Body of pancreas (tissue), 4 donors: Measurements from ENCODE around the gene SH2D4B. TPM values are rescaled to one million over a fixed set of nuclear protein-coding genes. Genes with fewer than 3 reads are reported as not detected.

ENCODE experiments used
- ATAC-seq: fragments of 150-250 bp; one replicate; pipeline ENCODE4 v1.9.1; 2016
- DNase-seq, 4 donors: peaks; one replicate each; pipeline ENCODE4 v3.0.0-alpha.2; 2019
- H3K27ac ChIP-seq, 4 donors: fragments of 200-600 bp; sonication (generic); 1 replicate in 3 of 4; 2 replicates in 1 of 4; pipeline versions ENCODE4 v1.5.1 to v1.6.1; 2016 to 2019; ENCODE audit warnings: mild to moderate bottlenecking in 1 of 4, mixed read lengths in 1 of 4, moderate library complexity in 1 of 4
- H3K27me3 ChIP-seq, 2 donors: fragments of 200-600 bp; sonication (generic); one replicate each; pipeline ENCODE4 v1.6.0; 2016; ENCODE audit warnings: mild to moderate bottlenecking in 1 of 2
- H3K36me3 ChIP-seq, 2 donors: fragments of 200-600 bp; sonication (generic); replicated peaks in 1 of 2; 2 replicates each; pipeline ENCODE4 v1.5.1; 2016; ENCODE audit warnings: low read depth in 2 of 2; ENCODE audit not compliant: insufficient read depth in 1 of 2
- H3K4me1 ChIP-seq: fragments of 200-600 bp; sonication (generic); one replicate; pipeline ENCODE4 v1.6.0; 2016
- H3K4me3 ChIP-seq, 2 donors: fragments of 200-600 bp; sonication (generic); 1 replicate in 1 of 2; 2 replicates in 1 of 2; pipeline ENCODE4 v1.5.1; 2016 to 2019
- H3K9me3 ChIP-seq, 3 donors: fragments of 200-600 bp; sonication (generic); 1 replicate in 2 of 3; 2 replicates in 1 of 3; pipeline ENCODE4 v1.5.1; 2016
- CTCF ChIP-seq, 7 experiments: fragments of 450-650 bp in 4 of 7; fragments of 200-600 bp in 3 of 7; sonication (generic) in 3 of 7; IDR thresholded peaks; one replicate each; pipeline ENCODE4 v1.5.1; 2016 to 2019; ENCODE audit warnings: antibody characterized with exemption in 7 of 7
- POLR2A ChIP-seq, 3 donors: fragments of 450-650 bp; IDR thresholded peaks; one replicate each; pipeline ENCODE4 v1.6.1; 2016; ENCODE audit warnings: antibody characterized with exemption in 3 of 3, mild to moderate bottlenecking in 2 of 3
- WGBS, 2 donors: methylation state at CpG; one replicate each; pipeline ENCODE4 v1.1.5; 2017; 5-methylcytosine and 5-hydroxymethylcytosine counted together
- intact Hi-C: fragments of 100-400 bp; cut with DNase I; formaldehyde crosslinking; loops from one replicate; pipeline ENCODE4 v1.15.1; 2023
- total RNA-seq, 2 donors: library from RNA; depleted of rRNA; stranded (reverse); fragments of >200 nt; gene quantifications; one replicate each; pipeline ENCODE4 v1.1.0, GENCODE V29; 2016

The SH2D4B gene
- total RNA-seq, 2 donors from 2014 or later, result 0.33 TPM; not detected in 1

GRCh38 chr10:80518807-80519360, 18.8 kb upstream of the SH2D4B start:
- Histone ChIP-seq H3K9me3 (no peaks in the 10 kb centered on the region), H3K27me3 (no peaks in the 10 kb centered on the region), H3K4me1 (no peaks in the 10 kb centered on the region), H3K36me3 (peaks cover 0 to 32% of the 10 kb centered on the region in 2 donors), H3K4me3 (no peak overlapping the region), H3K27ac (no peak overlapping the region)
- DNase-seq (no peak), ATAC-seq (no peak)
- no peak for TF ChIP-seq POLR2A (IDR thresholded peaks at IDR 0.05)
- no peak for TF ChIP-seq CTCF (IDR thresholded peaks at IDR 0.05)
- intact Hi-C loops, result no loop called here
- WGBS, 2 donors, result 69 to 72% methylated on average over 7 of the region's 7 CpGs

- TF ChIP-seq CTCF (IDR thresholded peaks at IDR 0.05), result no peak
- no peak for TF ChIP-seq POLR2A (IDR thresholded peaks at IDR 0.05)
- Histone ChIP-seq H3K27ac (no peak overlapping the region), H3K9me3 (no peaks in the 10 kb centered on the region), H3K36me3 (peaks cover 0 to 24% of the 10 kb centered on the region in 2 donors), H3K27me3 (no peaks in the 10 kb centered on the region), H3K4me1 (no peaks in the 10 kb centered on the region), H3K4me3 (no peak overlapping the region)
- intact Hi-C loops, result no loop called here
- 90 to 95% methylated on average over 12 to 14 of the region's 14 CpGs for WGBS, 2 donors
- DNase-seq (no peak), ATAC-seq (no peak)
These were observed 17.6 kb upstream of the SH2D4B start for GRCh38 chr10:80519936-80520650.

GRCh38 chr10:80520661-80521470, 16.8 kb upstream of the SH2D4B start:
- no peak overlapping the region for H3K4me3 ChIP-seq
- H3K27me3 ChIP-seq, result no peaks in the 10 kb centered on the region
- peaks cover 0 to 20% of the 10 kb centered on the region in 2 donors for H3K36me3 ChIP-seq
- WGBS, 2 donors, result 84 to 93% methylated on average over 8 to 10 of the region's 10 CpGs
- intact Hi-C loops, result no loop called here
- DNase-seq (no peak), ATAC-seq (no peak)
- H3K4me1 ChIP-seq, result no peaks in the 10 kb centered on the region
- no peaks in the 10 kb centered on the region for H3K9me3 ChIP-seq
- H3K27ac ChIP-seq, result no peak overlapping the region
- TF ChIP-seq CTCF (IDR thresholded peaks at IDR 0.05), result no peak
- no peak for TF ChIP-seq POLR2A (IDR thresholded peaks at IDR 0.05)

GRCh38 chr10:80522756-80523363, 14.8 kb upstream of the SH2D4B start:
- H3K27me3 ChIP-seq, result no peaks in the 10 kb centered on the region
- intact Hi-C loops, result no loop called here
- 65 to 83% methylated on average over 8 of the region's 8 CpGs for WGBS, 2 donors
- TF ChIP-seq CTCF (IDR thresholded peaks at IDR 0.05) (no peak), POLR2A (IDR thresholded peaks at IDR 0.05) (no peak)
- H3K4me3 ChIP-seq, result no peak overlapping the region
- ATAC-seq (no peak), DNase-seq (no peak)
- H3K36me3 ChIP-seq, result peaks cover 0 to 12% of the 10 kb centered on the region in 2 donors
- H3K9me3 ChIP-seq, result no peaks in the 10 kb centered on the region
- no peak overlapping the region for H3K27ac ChIP-seq
- H3K4me1 ChIP-seq, result no peaks in the 10 kb centered on the region
